Measurements from ENCODE around the gene PCGF3. TPM values are rescaled to one million over a fixed set of nuclear protein-coding genes. Genes with fewer than 3 reads are reported as not detected.
"Not testable (repeated sequence)": the region's sequence is repeated elsewhere in the genome, so short reads cannot be mapped to it uniquely, and the experiment has no call there.

PCGF3 gene
- total RNA-seq, 1 donor from 2014 or later = 124 TPM

- DNase-seq (ENCODE audit: low spot score in 2 of 2) = no peak
- TF ChIP-seq CTCF (IDR thresholded peaks at IDR 0.05) = no peak
- Histone ChIP-seq H3K36me3 (no peaks in the 10 kb centered on the region), H3K9me3 (no peaks in the 10 kb centered on the region), H3K4me3 (no peak overlapping the region), H3K4me1 (peaks cover 4 to 7% of the 10 kb centered on the region in 2 donors), H3K27me3 (peaks cover 28% of the 10 kb centered on the region), H3K27ac (no peak overlapping the region)
- intact Hi-C loops (cut with DNase I) = no loop called here
Measured at GRCh38 chr4:797066-797465, 91.4 kb downstream of the PCGF3 start.

- no peaks in the 10 kb centered on the region for H3K27me3 ChIP-seq
- H3K27ac ChIP-seq = no peak overlapping the region
- DNase-seq (ENCODE audit: low spot score in 2 of 2) = no peak
- intact Hi-C loops (cut with DNase I) = no loop called here
- TF ChIP-seq CTCF (IDR thresholded peaks at IDR 0.05) = no peak
- H3K9me3 ChIP-seq = no peaks in the 10 kb centered on the region
- H3K36me3 ChIP-seq = no peaks in the 10 kb centered on the region
- no peaks in the 10 kb centered on the region for H3K4me1 ChIP-seq
- H3K4me3 ChIP-seq = no peak overlapping the region
Measured at GRCh38 chr4:801436-802124, 95.9 kb downstream of the PCGF3 start.

GRCh38 chr4:803884-804283 is 98.3 kb downstream of the PCGF3 start:
- intact Hi-C loops (cut with DNase I) = no loop called here
- no peak for TF ChIP-seq CTCF (IDR thresholded peaks at IDR 0.05)
- Histone ChIP-seq H3K4me1 (no peaks in the 10 kb centered on the region), H3K36me3 (no peaks in the 10 kb centered on the region), H3K4me3 (no peak overlapping the region), H3K27me3 (no peaks in the 10 kb centered on the region), H3K9me3 (peaks cover 0 to 4% of the 10 kb centered on the region in 2 donors), H3K27ac (no peak overlapping the region)
- DNase-seq (ENCODE audit: low spot score in 2 of 2) = no peak

GRCh38 chr4:804804-805203 is 99.2 kb downstream of the PCGF3 start:
- H3K36me3 ChIP-seq = no peaks in the 10 kb centered on the region
- H3K9me3 ChIP-seq = peaks cover 0 to 4% of the 10 kb centered on the region in 2 donors
- H3K27ac ChIP-seq = no peak overlapping the region
- no peak for TF ChIP-seq CTCF (IDR thresholded peaks at IDR 0.05)
- no peaks in the 10 kb centered on the region for H3K4me1 ChIP-seq
- intact Hi-C loops (cut with DNase I) = no loop called here
- H3K27me3 ChIP-seq = no peaks in the 10 kb centered on the region
- no peak overlapping the region for H3K4me3 ChIP-seq
- DNase-seq (ENCODE audit: low spot score in 2 of 2) = no peak

- H3K4me1 ChIP-seq; H3K27me3 ChIP-seq; H3K27ac ChIP-seq; intact Hi-C loops (cut with DNase I); H3K4me3 ChIP-seq; H3K36me3 ChIP-seq; H3K9me3 ChIP-seq; DNase-seq (ENCODE audit: low spot score in 2 of 2): not testable (repeated sequence)
Measured at GRCh38 chr4:806979-807378, 101.3 kb downstream of the PCGF3 start.

GRCh38 chr4:807792-808191 is 102.2 kb downstream of the PCGF3 start:
- TF ChIP-seq CTCF (IDR thresholded peaks at IDR 0.05) = no peak
- no peak for DNase-seq (ENCODE audit: low spot score in 2 of 2)
- Histone ChIP-seq H3K27me3 (no peaks in the 10 kb centered on the region), H3K36me3 (no peaks in the 10 kb centered on the region), H3K4me1 (no peaks in the 10 kb centered on the region), H3K9me3 (peaks cover 0 to 4% of the 10 kb centered on the region in 2 donors), H3K4me3 (no peak overlapping the region), H3K27ac (no peak overlapping the region)
- intact Hi-C loops (cut with DNase I) = no loop called here

Data from ascending aorta (tissue), 2 donors.